Mesodermal cell (in vitro differentiated cells): Measurements from ENCODE around the gene ADGRG4.

Experiments
- H3K27ac ChIP-seq: 2 replicates; pipeline ENCODE4 v1.7.0; 2013; ENCODE audit warnings: mild to moderate bottlenecking, low read depth, low read length, moderate library complexity; ENCODE audit not compliant: severe bottlenecking
- H3K36me3 ChIP-seq: 2 replicates; pipeline ENCODE4 v1.7.1; 2013; ENCODE audit warnings: mild to moderate bottlenecking, low read length, moderate library complexity; ENCODE audit not compliant: control insufficient read depth, insufficient read depth
- H3K4me1 ChIP-seq: one replicate; pipeline ENCODE4 v1.7.1; 2013; ENCODE audit warnings: mild to moderate bottlenecking, low read length; ENCODE audit not compliant: insufficient read depth, control insufficient read depth, poor library complexity, severe bottlenecking
- H3K4me3 ChIP-seq: 2 replicates; pipeline ENCODE4 v1.7.0; 2013; ENCODE audit warnings: low read length, control low read depth, mild to moderate bottlenecking; ENCODE audit not compliant: insufficient read depth, poor library complexity, severe bottlenecking; ENCODE audit errors: extremely low read depth
- H3K9me3 ChIP-seq: 2 replicates; pipeline ENCODE4 v1.7.1; 2013; ENCODE audit warnings: mild to moderate bottlenecking, low read length, moderate library complexity; ENCODE audit not compliant: control insufficient read depth
- WGBS, 2 experiments: methylation state at CpG; one replicate each; pipeline ENCODE4 v1.1.5; 2013; ENCODE audit warnings: missing lambda C conversion rate in 2 of 2; ENCODE audit not compliant: insufficient coverage in 2 of 2; 5-methylcytosine and 5-hydroxymethylcytosine counted together

ADGRG4 gene

DNA sequence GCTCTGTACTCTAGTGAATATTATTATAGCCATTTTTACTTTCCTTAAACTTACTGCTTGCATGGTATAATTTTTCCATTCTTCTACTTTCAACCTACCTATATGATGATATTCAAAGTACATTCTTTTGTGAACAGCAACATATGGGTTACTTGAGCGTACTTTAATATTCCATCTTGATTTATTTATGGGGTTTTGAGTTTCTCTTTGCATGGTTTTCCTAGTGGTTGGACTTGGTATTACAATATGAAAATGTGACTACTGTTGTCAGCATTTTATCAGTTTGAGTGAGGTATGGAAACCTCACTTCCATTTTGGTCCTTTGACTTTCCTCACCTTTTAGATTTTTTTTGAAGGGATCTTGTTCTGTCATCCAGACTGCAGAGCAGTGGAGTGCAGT, 35.9 kb downstream of the ADGRG4 start:
- WGBS, 2 experiments = no CpG with 5 or more reads among the region's 1 CpG

DNA sequence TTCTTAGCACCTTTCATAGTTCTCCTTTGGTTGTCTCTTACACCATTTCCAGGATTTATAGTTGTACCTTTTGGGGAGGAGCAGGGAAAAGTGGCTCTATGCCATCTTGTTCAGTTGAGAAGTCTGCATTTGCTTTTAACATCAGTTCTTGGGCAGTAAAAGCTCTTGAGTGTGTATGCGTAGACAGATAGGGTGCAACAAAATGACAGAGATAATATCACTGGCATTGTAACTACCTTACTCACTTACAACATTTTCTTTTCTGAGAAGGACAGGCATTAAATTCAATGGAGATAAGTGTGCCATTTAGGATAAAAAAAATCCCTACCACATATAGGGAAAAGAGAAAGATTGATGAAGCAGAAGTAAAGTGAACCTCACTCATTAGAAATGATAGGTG, 38.9 kb downstream of the ADGRG4 start:
- Histone ChIP-seq H3K4me1 (no peaks in the 10 kb centered on the region), H3K4me3 (no peak overlapping the region), H3K36me3 (no peaks in the 10 kb centered on the region), H3K9me3 (no peaks in the 10 kb centered on the region), H3K27ac (no peak overlapping the region)
- no CpG with 5 or more reads among the region's 1 CpG for WGBS, 2 experiments

More for the DNA sequence above, 35.9 kb downstream of the ADGRG4 start:
- Histone ChIP-seq H3K4me1 (no peaks in the 10 kb centered on the region), H3K36me3 (no peaks in the 10 kb centered on the region), H3K4me3 (no peak overlapping the region), H3K27ac (no peak overlapping the region), H3K9me3 (no peaks in the 10 kb centered on the region)

DNA sequence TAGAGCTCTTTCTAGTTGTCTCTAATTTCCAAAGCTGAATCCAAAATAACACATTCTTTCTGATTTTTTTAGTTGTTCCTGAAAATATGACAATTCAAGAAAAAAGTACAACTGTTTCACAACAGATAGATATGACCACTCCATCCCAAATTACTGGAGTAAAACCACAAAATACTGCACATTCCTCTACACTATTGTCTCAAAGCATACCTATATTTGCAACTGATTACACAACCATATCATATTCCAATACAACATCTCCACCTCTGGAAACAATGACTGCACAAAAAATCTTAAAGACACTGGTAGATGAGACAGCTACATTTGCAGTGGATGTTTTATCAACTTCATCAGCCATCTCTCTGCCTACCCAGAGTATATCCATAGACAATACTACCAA, 43.6 kb downstream of the ADGRG4 start:
- no peaks in the 10 kb centered on the region for H3K4me1 ChIP-seq
- H3K27ac ChIP-seq = no peak overlapping the region
- H3K9me3 ChIP-seq = no peaks in the 10 kb centered on the region

DNA sequence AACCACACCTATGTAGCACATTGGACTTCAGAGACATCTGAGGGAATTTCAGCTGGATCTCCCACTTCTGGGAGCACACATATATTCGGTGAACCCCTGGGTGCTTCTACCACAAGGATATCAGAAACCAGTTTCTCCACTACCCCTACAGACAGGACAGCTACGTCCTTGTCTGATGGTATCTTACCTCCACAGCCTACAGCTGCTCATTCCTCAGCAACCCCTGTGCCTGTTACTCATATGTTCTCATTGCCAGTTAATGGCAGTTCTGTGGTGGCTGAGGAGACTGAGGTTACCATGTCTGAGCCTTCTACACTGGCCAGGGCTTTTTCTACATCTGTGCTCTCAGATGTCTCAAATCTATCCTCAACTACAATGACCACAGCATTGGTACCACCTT, 45.7 kb downstream of the ADGRG4 start:
- Histone ChIP-seq H3K36me3 (no peaks in the 10 kb centered on the region), H3K4me1 (no peaks in the 10 kb centered on the region), H3K4me3 (no peak overlapping the region), H3K9me3 (no peaks in the 10 kb centered on the region), H3K27ac (no peak overlapping the region)
- WGBS, 2 experiments = no CpG with 5 or more reads among the region's 2 CpGs

More for the DNA sequence above, 43.6 kb downstream of the ADGRG4 start:
- Histone ChIP-seq H3K4me3 (no peak overlapping the region), H3K36me3 (no peaks in the 10 kb centered on the region)

DNA sequence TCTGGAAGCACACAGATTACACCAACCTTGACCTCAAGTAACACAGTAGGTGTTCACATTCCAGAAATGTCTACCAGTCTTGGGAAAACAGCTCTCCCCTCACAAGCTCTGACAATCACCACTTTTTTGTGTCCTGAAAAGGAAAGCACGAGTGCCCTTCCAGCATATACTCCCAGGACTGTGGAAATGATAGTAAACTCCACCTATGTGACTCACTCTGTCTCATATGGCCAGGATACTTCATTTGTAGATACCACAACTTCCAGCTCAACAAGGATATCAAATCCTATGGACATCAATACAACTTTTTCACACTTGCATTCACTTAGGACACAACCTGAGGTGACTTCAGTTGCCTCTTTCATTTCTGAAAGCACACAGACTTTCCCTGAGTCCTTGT, 46.9 kb downstream of the ADGRG4 start:
- Histone ChIP-seq H3K9me3 (no peaks in the 10 kb centered on the region), H3K4me1 (no peaks in the 10 kb centered on the region), H3K36me3 (no peaks in the 10 kb centered on the region), H3K27ac (no peak overlapping the region), H3K4me3 (no peak overlapping the region)
- WGBS, 2 experiments = no CpG with 5 or more reads among the region's 1 CpG

DNA sequence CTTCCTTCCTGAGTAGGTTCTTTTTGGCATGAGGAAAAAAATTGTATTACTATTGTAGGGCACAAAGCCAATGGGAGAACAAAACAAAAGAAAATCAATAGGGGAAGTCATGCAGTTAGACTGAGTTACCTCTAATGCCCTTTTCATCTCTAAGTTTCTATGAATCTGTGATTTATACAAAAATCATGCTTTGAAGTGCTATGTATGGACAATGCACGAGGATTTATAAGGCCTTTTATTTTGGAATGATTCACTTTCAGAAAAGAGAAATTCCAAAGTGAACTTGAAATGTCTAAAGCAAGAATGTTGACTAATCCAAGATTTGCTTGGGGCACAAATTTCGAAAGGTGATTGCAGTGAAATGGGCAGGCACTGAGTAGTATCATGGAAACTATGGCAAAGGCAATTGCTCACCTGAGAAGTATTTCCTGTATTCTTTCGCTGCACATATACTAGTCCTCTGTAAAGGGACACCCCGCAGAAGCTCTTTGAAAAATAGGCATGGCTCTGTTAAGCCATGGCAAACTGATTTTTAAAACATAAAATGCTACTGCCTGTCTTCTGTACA, 52.8 kb downstream of the ADGRG4 start:
- WGBS, 2 experiments = 81 to 100% methylated on average over 1 to 3 of the region's 4 CpGs
- no peaks in the 10 kb centered on the region for H3K36me3 ChIP-seq
- H3K4me1 ChIP-seq = no peaks in the 10 kb centered on the region
- no peak overlapping the region for H3K27ac ChIP-seq
- no peaks in the 10 kb centered on the region for H3K9me3 ChIP-seq
- no peak overlapping the region for H3K4me3 ChIP-seq

DNA sequence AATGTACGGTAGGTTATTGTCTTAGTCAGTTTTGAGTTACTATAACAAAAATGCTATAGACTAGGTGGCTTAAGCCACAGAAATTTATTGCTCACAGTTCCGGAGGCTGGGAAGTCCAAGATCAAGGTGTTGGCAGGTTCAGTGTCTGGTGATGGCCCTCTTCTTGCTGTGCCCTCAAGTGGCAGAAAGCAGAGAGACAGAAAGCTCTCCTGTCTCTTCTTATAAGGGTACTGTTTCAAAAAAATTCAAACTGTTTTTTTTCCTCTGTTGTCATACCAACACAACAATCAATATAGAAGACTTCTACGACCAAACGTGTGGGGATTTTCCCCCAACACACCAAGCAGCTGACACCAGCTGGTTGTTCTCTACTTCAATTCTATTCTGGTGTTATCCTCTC, 53.4 kb downstream of the ADGRG4 start:
- WGBS, 2 experiments = 100% methylated on average over 1 of the region's 4 CpGs; no CpG with 5 or more reads in 1 of the 2 experiments
- Histone ChIP-seq H3K36me3 (no peaks in the 10 kb centered on the region), H3K4me1 (no peaks in the 10 kb centered on the region), H3K4me3 (no peak overlapping the region), H3K27ac (no peak overlapping the region), H3K9me3 (no peaks in the 10 kb centered on the region)

DNA sequence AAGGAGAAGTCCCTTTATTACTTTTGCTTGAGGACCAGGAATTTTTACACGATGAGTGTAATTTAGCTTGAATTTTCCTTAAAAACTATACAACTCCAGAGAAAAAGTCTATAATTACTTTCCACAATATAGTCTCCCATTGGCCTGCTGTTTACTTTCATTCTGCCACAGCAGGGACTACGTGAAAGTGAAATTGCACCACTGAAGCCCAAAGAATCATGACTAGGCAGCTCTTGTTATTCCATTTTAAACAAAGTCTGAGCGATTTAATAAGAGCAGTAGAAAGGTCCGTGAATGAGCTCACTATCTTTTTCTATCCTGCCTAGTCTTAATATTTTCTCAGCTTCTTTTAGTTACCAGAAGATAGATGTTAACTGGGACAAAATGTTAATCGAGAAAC, 68.6 kb downstream of the ADGRG4 start:
- H3K27ac ChIP-seq = no peak overlapping the region
- WGBS, 2 experiments = 100% methylated on average over 1 of the region's 5 CpGs; no CpG with 5 or more reads in 1 of the 2 experiments
- no peaks in the 10 kb centered on the region for H3K4me1 ChIP-seq
- H3K4me3 ChIP-seq = no peak overlapping the region
- no peaks in the 10 kb centered on the region for H3K9me3 ChIP-seq
- no peaks in the 10 kb centered on the region for H3K36me3 ChIP-seq

DNA sequence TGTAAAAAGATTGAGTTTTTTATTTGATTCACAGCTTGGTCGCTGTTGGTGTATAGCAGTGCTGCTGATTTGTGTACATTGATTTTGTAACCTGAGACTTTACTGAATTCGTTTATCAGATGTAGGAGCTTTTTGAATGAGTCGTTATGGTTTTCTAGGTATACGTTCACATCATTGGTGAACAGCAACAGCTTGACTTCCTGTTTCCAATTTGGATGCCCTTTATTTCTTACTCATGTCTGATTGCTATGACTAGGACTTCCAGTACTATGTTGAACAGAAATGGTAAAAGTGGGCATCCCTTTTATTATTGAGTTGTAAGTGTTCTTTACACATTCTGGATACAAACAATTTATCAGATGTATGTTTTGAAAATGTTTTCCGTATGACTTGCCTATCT, 76.0 kb downstream of the ADGRG4 start:
- Histone ChIP-seq H3K9me3 (no peaks in the 10 kb centered on the region), H3K36me3 (no peaks in the 10 kb centered on the region), H3K4me1 (no peaks in the 10 kb centered on the region), H3K27ac (no peak overlapping the region), H3K4me3 (no peak overlapping the region)
- WGBS, 2 experiments = 92% methylated on average over 3 of the region's 5 CpGs; no CpG with 5 or more reads in 1 of the 2 experiments

DNA sequence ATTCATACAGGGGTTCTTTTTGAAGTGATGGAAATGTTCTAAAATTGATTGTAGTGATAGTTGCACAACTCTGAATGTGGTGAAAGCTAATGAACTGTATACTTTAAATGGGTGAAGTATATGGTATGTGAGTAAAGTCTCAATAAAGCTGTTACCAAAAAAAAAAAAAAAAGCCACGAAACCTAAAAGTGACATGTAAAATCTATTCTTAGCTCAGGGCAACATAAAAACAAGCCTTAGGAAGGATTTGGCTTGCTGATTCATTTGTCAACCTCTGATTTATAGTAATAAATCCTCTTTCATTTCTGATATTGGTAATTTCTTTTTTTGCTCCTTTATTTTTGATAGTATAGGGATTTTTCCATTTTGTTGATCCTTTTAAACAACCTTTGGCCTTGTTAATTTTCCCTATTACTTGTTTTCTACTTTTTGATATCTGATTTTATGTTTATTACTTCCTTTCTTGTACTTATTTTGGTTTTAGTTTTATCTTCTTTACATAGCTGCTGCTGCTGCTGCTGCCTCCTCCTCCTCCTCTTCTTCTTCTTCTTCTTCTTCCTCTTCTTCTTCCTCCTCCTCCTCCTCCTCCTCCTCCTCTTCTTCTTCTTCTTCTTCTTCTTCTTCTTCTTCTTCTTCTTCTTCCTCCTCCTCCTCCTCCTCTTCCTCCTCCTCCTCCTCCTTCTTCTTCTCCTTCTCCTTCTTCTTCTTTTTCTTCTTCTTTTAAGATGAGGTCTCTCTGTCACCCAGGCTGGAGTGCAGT, 79.4 kb downstream of the ADGRG4 start:
- no CpG with 5 or more reads among the region's 1 CpG for WGBS, 2 experiments
- Histone ChIP-seq H3K36me3 (no peaks in the 10 kb centered on the region), H3K4me3 (no peak overlapping the region)

DNA sequence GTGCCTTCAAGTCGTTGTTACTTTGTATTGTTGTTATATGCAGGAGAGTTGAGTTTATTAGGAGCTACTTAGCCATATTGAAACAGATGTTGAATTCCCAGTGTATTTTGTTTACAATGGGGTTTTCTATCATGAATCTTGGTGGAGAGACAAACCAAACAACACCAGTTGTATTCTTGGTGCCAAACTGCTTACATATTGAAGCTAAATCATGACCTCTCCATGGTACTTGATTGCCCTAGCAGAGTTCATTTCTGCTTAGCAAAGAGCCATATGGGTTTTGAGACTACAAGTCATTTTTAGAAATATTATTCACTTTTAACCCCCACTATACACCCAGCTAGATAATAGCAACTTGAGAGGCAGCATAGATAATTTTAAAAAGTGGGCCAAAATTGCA, 85.4 kb downstream of the ADGRG4 start:
- no peaks in the 10 kb centered on the region for H3K36me3 ChIP-seq
- H3K9me3 ChIP-seq = no peaks in the 10 kb centered on the region
- H3K4me3 ChIP-seq = no peak overlapping the region
- H3K27ac ChIP-seq = no peak overlapping the region
- no peaks in the 10 kb centered on the region for H3K4me1 ChIP-seq
- no CpG with 5 or more reads among the region's 1 CpG for WGBS, 2 experiments

More for the DNA sequence above, 79.4 kb downstream of the ADGRG4 start:
- H3K9me3 ChIP-seq = no peaks in the 10 kb centered on the region
- H3K27ac ChIP-seq = no peak overlapping the region
- H3K4me1 ChIP-seq = no peaks in the 10 kb centered on the region
